Activated T-cell treated with anti-CD3 and anti-CD28 coated beads for 24 hours (primary cell): ENCODE measurements around the gene UNCX.
"Not testable (repeated sequence)": the region's sequence is repeated elsewhere in the genome, so short reads cannot be mapped to it uniquely, and the experiment has no call there.

ENCODE experiments used
- DNase-seq: peaks from one replicate; pipeline ENCODE4 v3.0.0-alpha.2; 2020; ENCODE audit warnings: low read depth

UNCX gene

DNA sequence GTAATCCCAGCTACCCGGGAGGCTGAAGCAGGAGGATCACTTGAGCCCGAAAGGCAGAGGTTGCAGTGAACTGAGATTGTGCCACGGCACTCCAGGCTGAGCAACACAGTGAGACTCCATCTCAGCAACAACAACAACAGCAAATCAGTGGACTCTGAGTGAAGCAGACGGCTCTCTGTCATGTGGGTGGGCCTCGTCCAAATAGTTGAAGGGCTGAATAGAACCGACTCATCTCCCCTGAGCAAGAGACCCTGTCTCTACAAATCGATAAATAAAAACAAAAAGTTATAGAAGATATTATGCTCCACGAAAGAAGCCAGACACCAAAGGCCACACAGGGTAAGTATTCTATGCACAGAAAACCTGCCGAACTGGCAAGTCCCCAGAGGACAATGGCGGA is 45.9 kb downstream of the UNCX start:
- DNase-seq = no peak

DNA sequence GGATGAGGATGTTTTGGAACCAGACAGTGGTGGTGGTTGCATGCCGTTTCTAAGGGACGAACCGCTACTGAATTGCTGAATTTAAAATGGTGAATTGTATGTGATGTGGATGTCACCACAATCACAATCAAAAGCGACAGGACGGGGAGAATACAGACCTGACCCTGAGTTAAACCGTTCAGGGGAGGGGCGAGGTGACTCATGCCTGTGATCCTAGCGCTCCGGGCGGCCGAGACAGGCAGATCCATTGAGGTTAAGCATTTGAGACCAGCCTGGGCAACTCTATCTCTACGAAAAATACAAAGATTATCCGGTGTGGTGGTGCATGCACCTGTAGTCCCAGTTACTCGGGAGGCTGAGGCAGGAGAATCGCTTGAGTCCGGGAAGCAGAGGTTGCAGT is 46.4 kb downstream of the UNCX start:
- no peak for DNase-seq

DNA sequence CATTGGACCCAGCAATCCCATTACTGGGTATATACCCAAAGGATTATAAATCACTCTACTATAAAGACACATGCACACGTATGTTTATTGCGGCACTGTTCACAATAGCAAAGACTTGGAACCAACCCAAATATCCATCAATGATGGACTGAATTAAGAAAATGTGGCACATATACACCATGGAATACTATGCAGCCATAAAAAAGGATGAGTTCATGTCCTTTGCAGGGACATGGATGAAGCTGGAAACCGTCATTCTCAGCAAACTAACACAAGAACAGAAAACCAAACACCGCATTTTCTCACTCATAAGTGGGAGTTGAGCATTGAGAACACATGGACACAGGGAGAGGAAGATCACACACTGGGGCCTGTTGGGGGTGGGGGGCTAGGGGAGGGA is 47.2 kb downstream of the UNCX start:
- not testable (repeated sequence) for DNase-seq

DNA sequence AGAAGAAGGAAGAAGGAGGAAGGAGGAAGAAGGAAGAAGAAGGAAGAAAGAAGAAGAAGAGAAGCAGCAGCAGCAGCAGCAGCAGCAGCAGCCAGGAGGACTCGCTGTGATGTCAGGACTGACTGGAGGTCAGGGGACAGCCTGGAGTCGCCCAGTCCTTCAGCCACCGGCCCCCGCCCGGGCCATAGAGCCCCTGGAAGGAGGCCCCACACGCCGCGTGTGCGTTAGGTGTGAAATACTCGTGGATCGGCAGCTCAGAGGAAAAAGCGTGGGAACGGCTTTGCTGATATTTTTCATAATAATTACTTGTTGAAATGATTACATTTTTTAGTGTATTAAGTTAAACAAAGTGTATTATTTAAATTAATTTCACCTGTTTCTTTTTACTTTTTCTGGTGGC is 48.4 kb downstream of the UNCX start:
- DNase-seq = no peak

DNA sequence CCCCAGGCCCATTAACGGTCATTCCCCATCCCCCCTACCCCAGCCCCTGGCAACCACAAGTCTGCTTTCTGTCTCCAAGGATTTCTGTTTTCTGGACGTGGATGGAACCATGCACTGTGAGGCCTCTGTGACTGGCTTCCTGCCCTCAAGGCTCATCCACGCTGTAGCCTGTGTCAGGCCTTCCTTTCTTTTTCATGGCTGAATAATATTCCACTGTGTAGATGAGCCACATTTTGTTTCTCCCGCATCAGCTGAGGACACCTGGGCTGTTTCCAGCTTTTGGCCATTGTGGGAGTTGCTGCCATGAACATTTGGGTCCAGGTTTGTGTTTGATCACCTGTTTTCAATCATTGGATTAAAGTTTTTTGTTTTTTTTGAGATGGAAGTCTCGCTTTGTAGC is 50.0 kb downstream of the UNCX start:
- no peak for DNase-seq

DNA sequence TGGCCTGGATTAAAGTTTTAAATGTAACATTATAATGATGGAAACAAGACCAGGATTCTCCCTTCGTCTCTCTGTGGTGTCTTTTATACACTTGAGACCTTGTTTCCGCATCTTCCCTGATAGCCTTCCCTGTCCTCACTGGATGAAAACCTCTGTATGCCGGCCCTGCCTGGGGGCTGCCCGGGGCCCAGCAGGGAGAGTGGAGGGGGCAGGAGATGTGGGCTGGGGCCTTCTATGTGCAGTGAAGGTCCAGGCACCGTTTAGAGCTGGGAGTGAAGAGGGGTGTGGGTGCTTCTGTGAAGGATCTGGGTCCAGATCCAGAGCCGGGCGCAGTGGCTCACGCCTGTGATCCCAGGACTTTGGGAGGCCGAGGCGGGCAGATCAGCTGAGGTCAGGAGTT is 50.7 kb downstream of the UNCX start:
- DNase-seq = no peak

DNA sequence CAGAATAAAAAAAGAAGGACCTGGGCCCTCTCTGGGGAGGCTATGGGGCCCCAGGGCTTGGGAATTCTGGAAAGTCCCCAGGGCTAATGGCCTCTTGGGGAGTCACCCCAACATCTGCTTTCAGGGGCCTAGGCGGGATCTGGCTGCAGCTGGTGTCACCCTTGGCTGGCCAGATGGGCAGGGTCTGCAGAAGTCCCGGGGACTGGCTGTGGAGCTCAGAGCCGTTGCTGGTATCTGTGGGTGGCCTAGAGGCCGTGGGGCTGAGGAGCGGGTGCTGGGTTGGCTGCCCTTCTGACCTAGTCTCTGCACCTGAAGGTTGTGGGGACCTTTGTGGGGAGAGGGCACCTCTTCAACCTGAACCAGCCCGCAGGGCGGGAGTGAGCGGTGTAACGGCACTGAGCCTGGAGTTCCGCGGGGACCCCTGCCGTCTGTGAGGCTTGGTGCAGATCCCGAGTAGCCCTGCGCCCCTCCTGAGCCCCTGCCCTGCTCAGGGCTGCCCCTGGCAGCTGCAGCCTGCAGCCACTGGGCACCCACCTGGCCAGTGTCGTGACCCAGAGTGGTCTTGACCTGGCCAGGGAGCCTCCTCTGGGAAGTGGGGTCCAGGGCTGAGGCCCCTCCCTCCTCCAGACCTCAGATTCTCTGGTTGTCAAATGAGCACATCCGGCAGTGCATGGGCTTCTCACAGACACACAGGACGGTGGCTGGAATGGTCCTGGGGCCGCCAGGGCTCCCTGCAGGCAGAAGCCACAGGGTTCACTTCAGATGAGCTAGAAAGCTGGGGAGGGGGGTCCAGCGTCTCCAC is 51.5 kb downstream of the UNCX start:
- DNase-seq = no peak

DNA sequence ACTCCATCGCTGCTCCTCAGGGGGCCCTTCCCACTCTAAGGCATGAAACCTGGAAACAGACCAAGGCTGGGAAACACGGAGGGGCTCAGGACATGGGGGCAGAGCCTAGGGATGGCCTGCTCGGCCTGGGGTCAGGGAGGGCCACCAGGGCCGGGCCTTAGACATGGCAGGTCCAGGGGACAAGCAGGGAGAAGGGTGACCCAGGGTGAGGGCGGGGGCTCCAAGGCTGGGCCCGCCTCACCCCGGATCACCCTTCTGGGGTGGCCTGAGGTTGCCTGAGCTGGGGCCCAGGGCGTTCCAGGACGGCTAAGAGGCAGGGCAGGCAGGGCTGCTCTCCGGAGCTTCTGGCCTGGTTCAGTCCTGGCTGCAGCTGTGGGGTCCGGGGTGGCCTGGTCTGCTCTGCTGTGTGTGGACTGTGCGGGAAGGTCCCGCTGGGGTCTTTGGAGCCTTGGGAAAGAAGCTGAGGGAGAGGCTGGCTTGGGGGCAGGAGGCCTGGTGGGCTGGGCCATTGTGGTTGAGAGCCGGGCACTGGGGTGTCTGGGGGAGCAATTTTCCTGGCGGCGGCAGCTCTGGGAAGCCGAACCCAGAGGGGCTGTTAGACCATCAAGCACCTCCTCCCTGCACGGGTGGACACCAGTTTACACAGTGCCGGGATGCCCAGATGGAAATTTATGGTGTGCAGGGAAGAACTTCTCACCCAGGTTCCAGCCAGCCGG is 52.2 kb downstream of the UNCX start:
- DNase-seq = no peak

DNA sequence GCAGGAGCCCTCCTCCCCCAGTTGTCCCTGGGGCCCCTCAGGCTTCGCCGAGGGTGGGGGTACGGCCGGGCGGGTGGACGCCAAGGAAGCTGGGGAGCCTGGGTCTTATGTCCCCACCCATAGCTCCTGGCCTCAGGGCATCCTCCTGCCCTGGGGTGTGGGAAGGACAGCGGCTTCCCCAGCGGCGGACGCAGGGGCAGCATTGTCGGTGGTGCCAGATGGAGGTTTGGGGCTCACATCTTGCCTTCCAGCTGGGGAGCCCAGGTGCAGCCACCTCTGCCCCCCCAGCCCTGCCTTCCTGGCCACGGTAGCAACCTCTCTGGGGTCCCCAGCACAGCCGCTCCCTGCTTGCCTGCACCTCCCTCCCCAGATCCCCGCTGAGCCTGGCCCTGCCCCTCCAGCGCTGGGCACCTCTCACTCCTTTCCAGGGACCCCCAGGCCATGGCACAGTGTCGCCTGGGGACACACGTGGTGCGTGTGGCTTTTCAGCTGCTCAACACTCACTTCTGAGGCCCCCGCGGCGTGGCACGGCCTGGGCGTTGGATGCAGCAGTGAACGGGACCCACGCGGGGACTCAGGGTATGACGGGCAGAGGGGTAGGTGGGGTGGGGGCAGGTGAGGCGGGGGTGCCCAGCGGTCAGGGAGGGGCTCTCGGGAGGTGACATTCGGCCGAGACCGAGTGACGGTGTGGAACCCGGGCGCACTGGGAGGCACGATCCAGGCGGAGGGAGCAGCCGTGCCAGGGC is 53.1 kb downstream of the UNCX start:
- DNase-seq = no peak
